Measurements from ENCODE around the gene CYGB.
A peak's percentile ranks its signal among the peaks of the same experiment; 100 is the strongest.

CYGB gene

GRCh38 chr17:76497979-76498875 lies 39.3 kb downstream of the CYGB start:
- DNase-seq, result peak; percentile 82

GRCh38 chr17:76497699-76497978 lies 39.9 kb downstream of the CYGB start:
- DNase-seq, result no peak

- DNase-seq, result no peak
Observed at GRCh38 chr17:76496464-76496863, 41.0 kb downstream of the CYGB start.

- no peak for DNase-seq
Observed at GRCh38 chr17:76495663-76496400, 41.7 kb downstream of the CYGB start.

- DNase-seq, result no peak
Observed at GRCh38 chr17:76493505-76494167, 43.9 kb downstream of the CYGB start.

- peak; percentile 35 for DNase-seq
Observed at GRCh38 chr17:76492989-76493501, 44.5 kb downstream of the CYGB start.

GRCh38 chr17:76492123-76492988 lies 45.2 kb downstream of the CYGB start:
- DNase-seq, result no peak

- DNase-seq, result no peak
Observed at GRCh38 chr17:76491271-76492122, 46.0 kb downstream of the CYGB start.

- no peak for DNase-seq
Observed at GRCh38 chr17:76490112-76490710, 47.3 kb downstream of the CYGB start.

- DNase-seq, result no peak
Observed at GRCh38 chr17:76487451-76488192, 49.9 kb downstream of the CYGB start.

- no peak for DNase-seq
Observed at GRCh38 chr17:76485569-76485968, 51.9 kb downstream of the CYGB start.

- no peak for DNase-seq
Observed at GRCh38 chr17:76484228-76484725, 53.2 kb downstream of the CYGB start.

GRCh38 chr17:76481071-76481655 lies 56.3 kb downstream of the CYGB start:
- DNase-seq, result no peak

GRCh38 chr17:76480632-76481031 lies 56.9 kb downstream of the CYGB start:
- no peak for DNase-seq

GRCh38 chr17:76479515-76480060 lies 57.9 kb downstream of the CYGB start:
- no peak for DNase-seq

- DNase-seq, result no peak
Observed at GRCh38 chr17:76478730-76479514, 58.6 kb downstream of the CYGB start.

GRCh38 chr17:76478097-76478496 lies 59.4 kb downstream of the CYGB start:
- no peak for DNase-seq

GRCh38 chr17:76477576-76477975 lies 59.9 kb downstream of the CYGB start:
- no peak for DNase-seq

Measured in amniotic stem cell (primary cell).